ENCODE measurements around the gene KLF6. TPM values are rescaled to one million over a fixed set of nuclear protein-coding genes. Genes with fewer than 3 reads are reported as not detected.

The KLF6 gene
- 100 to 1,000 TPM; 270 to 371 (median 331) TPM for total RNA-seq
- long read RNA-seq, donor 1, full-length matches to known transcripts = 266 of 344 reads
- long read RNA-seq, donor 1, partial matches to known transcripts = 21 of 344 reads
- long read RNA-seq, donor 1, other reads (novel, unspliced or antisense) = 57 of 344 reads
- long read RNA-seq, donor 2, full-length matches to known transcripts = 328 of 381 reads
- long read RNA-seq, donor 2, partial matches to known transcripts = 6 of 381 reads
- long read RNA-seq, donor 2, other reads (novel, unspliced or antisense) = 47 of 381 reads

GRCh38 chr10:3784510-3785250 is at the start of gene KLF6:
Gene KLF6 (minus strand): TSS chr10:3785209. CDS start chr10:3785014, 195 bp downstream.
- intact Hi-C loops (cut with DNase I, micrococcal nuclease) = loop anchor here (10.0 kb wide), 4 partner anchors 70 to 870 kb away; no protein-coding TSS in a partner anchor
- peak in 2 of 3 donors; percentile 42 to 78 for DNase-seq
- peak; percentile 4 for ATAC-seq

DNA sequence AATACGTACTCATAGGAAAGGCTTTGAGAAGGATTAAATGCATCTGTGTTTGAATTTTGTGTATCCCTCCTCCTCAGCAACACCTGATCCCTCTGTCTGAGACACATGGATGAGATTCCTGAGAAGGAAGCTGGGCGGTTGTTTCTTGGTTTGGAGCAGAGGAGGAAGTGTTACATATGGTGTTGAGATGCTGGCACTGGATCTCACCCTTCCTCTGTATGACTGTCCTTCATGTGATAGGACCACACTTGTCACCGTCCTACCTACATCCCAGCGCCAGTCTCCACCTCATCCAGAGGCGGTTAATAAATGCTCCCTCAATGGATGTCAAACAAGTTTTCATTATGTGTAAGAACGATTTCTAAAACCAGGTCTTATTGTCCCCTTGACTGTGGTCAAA is 49.4 kb upstream of the KLF6 start:
- H3K36me3 ChIP-seq (ENCODE audit: low read depth) = no peaks in the 10 kb centered on the region
- no peaks in the 10 kb centered on the region for H3K9me3 ChIP-seq
- H3K4me3 ChIP-seq = no peak overlapping the region
- intact Hi-C loops (cut with DNase I, micrococcal nuclease) = no loop called here
- no peak for DNase-seq
- no peak for TF ChIP-seq CTCF (IDR thresholded peaks at IDR 0.05)
- ATAC-seq = no peak
- peaks cover 12% of the 10 kb centered on the region for H3K4me1 ChIP-seq (ENCODE audit: low read depth)

More at GRCh38 chr10:3784510-3785250, at the start of gene KLF6:
- peaks cover 25% of the 10 kb centered on the region for H3K4me1 ChIP-seq (ENCODE audit: low read depth)
- H3K9me3 ChIP-seq = no peaks in the 10 kb centered on the region
- peaks cover 9% of the 10 kb centered on the region for H3K36me3 ChIP-seq (ENCODE audit: low read depth)
- no peak for TF ChIP-seq CTCF (IDR thresholded peaks at IDR 0.05)
- H3K4me3 ChIP-seq = peak within 1 kb of the TSS; percentile 93

- intact Hi-C loops (cut with DNase I, micrococcal nuclease) = no loop called here
- ATAC-seq (no peak), DNase-seq (no peak)
- Histone ChIP-seq H3K9me3 (no peaks in the 10 kb centered on the region), H3K4me1 (ENCODE audit: low read depth) (peaks cover 12% of the 10 kb centered on the region), H3K36me3 (ENCODE audit: low read depth) (no peaks in the 10 kb centered on the region), H3K4me3 (no peak overlapping the region)
- TF ChIP-seq CTCF (IDR thresholded peaks at IDR 0.05) = no peak
Observed at GRCh38 chr10:3833046-3833445, 48.0 kb upstream of the KLF6 start.

DNA sequence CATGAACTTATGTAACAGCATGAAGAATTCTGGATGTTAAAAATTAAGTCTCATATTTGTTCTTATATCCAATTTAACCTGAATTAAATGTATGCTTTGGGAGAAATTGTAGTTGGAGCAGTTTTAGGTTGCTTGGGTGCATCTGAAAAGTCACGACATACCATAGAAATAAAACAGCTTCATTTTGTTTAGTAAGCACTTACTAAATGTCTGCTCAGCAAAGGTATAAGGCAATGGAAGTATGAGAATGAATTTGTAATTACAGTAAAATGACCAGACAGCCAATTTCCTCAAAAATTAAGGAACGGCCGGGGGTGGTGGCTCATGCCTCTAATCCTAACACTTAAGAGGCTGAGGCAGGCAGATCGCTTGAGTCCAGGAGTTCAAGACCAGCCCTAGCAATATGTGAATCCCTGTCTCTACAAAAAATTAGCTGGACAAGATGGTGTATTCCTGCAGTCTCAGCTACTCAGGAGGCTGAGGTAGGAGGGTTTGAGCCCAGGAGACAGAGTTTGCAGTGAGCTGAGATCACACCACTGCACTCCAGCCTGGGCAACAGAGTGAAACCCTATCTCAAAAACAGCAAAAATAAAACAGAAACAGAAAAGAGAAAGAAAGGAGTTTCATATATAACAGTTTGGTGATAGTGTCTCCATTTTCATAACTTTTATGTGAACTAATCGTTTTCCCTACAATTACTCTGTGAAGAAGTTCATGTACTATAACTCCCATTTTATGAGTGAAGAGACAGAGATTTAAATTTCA is 47.2 kb upstream of the KLF6 start:
- ATAC-seq (no peak), DNase-seq (no peak)
- Histone ChIP-seq H3K4me3 (no peak overlapping the region), H3K36me3 (ENCODE audit: low read depth) (no peaks in the 10 kb centered on the region), H3K4me1 (ENCODE audit: low read depth) (peaks cover 12% of the 10 kb centered on the region), H3K9me3 (no peaks in the 10 kb centered on the region)
- no peak for TF ChIP-seq CTCF (IDR thresholded peaks at IDR 0.05)
- intact Hi-C loops (cut with DNase I, micrococcal nuclease) = no loop called here

DNA sequence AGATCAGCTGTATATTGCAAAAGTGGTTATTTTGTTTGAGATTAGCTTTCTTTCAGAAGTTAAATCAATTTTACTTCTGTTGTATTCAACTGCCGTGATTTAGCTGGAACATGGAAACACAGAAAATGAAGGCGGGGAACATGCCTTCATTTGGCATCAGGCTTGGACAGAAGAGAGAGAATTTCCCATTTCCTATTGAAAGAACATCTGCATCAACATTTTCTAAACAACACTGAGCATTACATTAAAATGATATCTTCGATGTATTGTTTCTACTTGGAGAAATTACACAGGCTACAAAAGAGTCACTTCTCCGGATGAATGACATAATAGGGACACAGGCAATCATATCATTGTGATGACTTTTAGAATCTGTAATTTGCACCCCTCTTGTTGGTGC is 46.6 kb upstream of the KLF6 start:
- no peak for ATAC-seq
- H3K4me3 ChIP-seq = no peak overlapping the region
- TF ChIP-seq CTCF (IDR thresholded peaks at IDR 0.05) = no peak
- no peaks in the 10 kb centered on the region for H3K9me3 ChIP-seq
- H3K36me3 ChIP-seq (ENCODE audit: low read depth) = no peaks in the 10 kb centered on the region
- DNase-seq = no peak
- intact Hi-C loops (cut with DNase I, micrococcal nuclease) = no loop called here
- peaks cover 12% of the 10 kb centered on the region for H3K4me1 ChIP-seq (ENCODE audit: low read depth)

Data from mucosa of descending colon (tissue), 3 donors.